Testis (tissue), 2 donors: ENCODE results near the gene SPPL3.

Source experiments
- POLR2A ChIP-seq: fragments of 450-650 bp; IDR thresholded peaks from one replicate; pipeline ENCODE4 v1.6.1; 2017; ENCODE audit warnings: antibody characterized with exemption, mild to moderate bottlenecking, moderate library complexity
- TF ChIP-seq, protein P1 (sequence below), 3 experiments: fragments of 450-650 bp in 2 of 3; fragments of 200-600 bp in 1 of 3; sonication (generic) in 1 of 3; IDR thresholded peaks; one replicate each; pipeline ENCODE4 v1.5.1; 2016 to 2019; ENCODE audit warnings: antibody characterized with exemption in 3 of 3, mild to moderate bottlenecking in 2 of 3, moderate library complexity in 1 of 3

DNA sequence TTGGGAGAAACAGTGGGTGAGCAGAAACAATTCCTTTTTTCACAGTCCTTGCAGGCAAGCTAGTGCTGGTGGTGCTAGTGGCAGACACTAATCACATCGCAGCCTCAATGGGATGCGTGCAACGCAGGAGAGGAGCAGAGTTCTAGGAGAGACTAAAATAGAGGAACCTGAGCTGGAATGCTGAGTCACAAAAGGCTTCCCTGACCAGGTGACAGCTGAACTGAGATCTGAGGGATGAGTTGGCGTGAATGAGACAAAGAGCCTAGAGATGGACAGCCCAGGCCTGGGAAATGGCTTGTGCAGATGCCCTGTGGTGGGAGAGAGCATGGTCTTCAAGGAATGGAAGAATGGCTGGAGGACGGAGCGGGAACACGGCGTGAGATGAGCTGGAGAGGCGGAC, 152.8 kb downstream of the SPPL3 start:
- TF ChIP-seq, protein P1, sequence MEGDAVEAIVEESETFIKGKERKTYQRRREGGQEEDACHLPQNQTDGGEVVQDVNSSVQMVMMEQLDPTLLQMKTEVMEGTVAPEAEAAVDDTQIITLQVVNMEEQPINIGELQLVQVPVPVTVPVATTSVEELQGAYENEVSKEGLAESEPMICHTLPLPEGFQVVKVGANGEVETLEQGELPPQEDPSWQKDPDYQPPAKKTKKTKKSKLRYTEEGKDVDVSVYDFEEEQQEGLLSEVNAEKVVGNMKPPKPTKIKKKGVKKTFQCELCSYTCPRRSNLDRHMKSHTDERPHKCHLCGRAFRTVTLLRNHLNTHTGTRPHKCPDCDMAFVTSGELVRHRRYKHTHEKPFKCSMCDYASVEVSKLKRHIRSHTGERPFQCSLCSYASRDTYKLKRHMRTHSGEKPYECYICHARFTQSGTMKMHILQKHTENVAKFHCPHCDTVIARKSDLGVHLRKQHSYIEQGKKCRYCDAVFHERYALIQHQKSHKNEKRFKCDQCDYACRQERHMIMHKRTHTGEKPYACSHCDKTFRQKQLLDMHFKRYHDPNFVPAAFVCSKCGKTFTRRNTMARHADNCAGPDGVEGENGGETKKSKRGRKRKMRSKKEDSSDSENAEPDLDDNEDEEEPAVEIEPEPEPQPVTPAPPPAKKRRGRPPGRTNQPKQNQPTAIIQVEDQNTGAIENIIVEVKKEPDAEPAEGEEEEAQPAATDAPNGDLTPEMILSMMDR (IDR thresholded peaks at IDR 0.05), result no peak
- no peak for TF ChIP-seq POLR2A
